Suppressor macrophage (primary cell): ENCODE results near the gene MTHFSD.

ENCODE experiments used
- DNase-seq, 4 experiments: peaks; one replicate each; pipeline ENCODE4 v3.0.0-alpha.2; 2020 to 2022

Gene MTHFSD

DNA sequence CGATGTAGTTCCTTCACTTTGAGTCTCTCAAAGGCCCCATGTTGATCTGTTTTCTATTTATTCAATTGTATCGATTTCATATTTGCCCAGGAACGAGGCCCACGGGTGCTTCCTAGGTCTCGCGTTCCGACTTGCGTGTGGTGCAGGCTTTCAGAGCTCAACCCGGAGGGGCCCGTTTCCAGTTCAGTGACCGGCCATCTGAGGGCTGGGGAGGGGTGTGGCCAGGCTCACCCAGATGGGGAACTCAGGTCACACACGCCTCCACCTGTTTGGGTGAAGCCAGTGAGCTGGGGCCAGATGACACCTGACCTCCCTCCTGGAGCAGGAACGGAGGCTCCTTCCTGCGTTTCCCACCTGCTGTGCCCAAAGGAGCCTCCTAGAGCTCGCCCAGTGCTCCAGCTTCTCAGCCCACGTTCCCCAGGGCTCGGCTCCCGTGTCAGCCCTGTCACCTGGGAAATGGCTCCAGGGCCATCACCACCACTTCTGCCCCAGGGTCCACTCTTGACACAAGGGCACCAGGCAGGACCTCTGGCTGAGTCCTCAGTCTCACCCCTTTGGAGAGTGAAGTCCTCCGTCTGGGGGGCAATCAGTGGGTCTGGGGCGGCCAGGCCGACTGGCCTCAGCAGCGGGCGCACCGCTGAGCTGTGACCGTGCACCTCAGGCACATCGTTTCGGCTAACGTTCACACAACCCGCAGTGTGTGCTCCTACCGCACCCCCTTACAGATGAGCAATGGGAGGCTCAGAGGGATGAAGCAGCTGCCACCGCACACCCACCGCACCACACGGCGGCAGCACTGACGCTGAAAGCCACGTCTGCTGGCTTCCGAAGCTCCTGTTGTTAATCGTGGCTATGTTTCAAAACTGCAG, 26.7 kb downstream of the MTHFSD start:
- no peak for DNase-seq

DNA sequence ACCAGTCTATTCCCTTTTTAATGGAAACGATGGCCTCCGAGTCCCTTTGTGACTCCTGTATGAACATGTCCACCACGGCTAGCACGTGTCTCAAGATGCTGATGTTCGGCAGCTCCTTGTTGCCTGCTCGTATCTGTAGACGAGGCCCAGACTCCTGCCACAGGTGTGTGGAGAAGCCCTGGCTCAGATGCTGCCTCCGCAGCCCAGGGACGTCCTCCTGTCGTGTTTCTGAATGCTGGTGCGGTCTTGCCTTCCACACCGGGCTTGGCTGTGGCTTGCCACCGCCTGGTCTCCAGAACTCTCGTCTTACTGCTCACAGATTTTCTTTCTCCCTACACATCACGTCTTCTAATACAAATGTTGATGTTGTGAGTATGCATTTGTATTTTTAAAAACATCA, 27.7 kb downstream of the MTHFSD start:
- no peak for DNase-seq

DNA sequence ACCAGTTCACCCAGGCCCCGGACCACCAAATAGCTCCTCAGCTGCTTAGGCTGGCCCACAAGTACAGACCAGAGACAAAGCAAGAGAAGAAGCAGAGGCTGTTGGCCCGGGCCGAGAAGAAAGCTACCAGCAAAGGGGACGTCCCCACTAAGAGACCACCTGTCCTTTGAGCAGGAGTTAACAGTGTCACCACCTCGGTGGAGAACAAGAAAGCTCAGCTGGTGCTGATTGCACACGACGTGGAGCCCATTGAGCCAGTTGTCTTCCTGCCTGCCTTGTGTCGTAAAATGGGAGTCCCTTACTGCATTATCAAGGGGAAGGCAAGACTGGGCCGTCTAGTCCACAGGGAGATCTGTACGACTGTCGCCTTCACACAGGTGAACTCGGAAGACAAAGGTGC, 29.3 kb downstream of the MTHFSD start:
- DNase-seq, result no peak

GRCh38 chr16:86524029-86524428, 31.0 kb downstream of the MTHFSD start:
- DNase-seq, result no peak

DNA sequence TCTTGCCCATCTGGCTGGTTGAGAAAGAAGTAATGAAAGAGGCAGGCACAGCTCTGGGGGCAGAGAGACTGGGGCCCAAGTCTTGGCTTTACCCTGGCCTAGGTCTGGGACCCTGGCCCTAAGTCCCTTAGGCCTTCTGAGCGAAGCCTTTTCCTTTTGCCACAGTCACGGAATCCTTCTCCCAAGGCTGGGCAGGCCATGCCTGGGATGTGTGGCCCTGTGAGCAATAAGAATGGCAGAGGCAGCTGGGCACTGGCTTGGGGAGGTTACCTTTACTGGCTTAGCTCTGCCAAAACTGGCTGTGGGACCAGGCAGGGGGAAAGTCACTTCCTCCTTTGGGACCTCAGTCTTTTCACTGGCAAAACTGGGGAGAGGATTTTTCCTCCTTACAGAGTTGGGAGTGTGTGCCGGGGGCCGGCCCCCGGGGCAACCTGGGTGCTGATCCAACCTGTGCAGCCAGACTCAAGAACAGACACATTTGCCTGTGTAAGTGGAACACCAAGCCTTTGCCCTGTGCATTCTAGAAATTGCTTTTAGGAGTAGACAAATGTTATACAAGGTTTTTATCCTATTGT, 31.8 kb downstream of the MTHFSD start:
- no peak for DNase-seq

DNA sequence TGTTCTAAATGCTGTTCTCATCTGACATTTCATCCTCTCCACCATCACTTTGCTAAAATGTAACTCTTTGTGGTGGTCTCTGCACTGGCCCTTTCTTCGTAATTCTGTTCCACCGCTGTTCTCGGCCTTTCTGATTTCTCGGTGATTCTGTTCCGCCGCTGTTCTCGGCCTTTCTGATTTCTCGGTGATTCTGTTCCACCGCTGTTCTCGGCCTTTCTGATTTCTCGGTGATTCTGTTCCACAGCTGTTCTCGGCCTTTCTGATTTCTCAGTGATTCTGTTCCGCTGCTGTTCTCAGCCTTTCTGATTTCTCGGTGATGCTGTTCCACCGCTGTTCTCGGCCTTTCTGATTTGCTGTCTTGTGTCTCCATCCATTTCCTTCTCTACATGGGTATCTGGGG, 32.4 kb downstream of the MTHFSD start:
- no peak for DNase-seq

GRCh38 chr16:86521236-86522197, 33.5 kb downstream of the MTHFSD start:
- no peak for DNase-seq

DNA sequence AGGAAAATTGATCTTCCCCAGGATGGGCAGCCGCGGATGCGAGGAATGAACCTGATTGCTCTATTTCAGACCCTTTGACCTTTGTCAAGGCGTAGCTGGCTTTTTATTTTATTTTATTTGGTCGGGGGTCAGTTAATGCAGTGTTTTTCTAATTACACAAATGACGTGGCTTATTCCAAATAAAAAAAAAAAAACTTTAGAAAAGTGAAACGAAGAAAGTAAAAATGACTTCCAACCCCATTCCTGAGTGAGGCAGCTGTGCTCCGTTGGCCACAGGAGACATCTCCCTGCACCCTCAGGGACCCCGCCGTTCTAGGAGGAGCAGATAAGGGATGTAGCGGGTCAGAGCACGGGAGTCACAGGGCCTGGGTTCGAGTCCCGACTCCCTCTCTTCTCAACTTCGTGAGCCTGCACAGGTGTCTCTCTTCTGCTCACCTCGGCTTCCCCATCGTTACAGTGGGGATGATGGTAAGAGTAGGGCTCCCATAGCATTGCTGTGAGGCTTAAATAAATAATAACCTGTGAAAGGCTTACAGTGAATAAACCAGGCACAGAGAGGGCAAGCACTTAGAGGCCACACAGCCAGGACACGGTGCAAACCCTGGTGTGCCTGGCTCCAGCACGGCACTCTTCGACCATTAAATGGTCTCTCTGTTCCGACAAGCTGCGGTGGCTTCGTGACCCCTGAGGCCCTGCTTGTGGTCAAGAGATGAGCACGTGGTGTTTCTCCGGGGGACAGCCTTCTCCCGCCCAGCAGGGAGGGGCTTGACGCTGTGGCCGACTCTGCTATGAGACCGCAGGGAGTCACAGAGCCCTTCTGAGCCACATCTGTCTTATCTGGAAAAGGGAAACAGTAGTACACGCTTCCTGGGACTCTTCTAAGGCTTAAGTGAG, 34.5 kb downstream of the MTHFSD start:
- no peak for DNase-seq

GRCh38 chr16:86519649-86520316, 35.3 kb downstream of the MTHFSD start:
- DNase-seq, result peak; percentile 59 to 81 (median 72)

DNA sequence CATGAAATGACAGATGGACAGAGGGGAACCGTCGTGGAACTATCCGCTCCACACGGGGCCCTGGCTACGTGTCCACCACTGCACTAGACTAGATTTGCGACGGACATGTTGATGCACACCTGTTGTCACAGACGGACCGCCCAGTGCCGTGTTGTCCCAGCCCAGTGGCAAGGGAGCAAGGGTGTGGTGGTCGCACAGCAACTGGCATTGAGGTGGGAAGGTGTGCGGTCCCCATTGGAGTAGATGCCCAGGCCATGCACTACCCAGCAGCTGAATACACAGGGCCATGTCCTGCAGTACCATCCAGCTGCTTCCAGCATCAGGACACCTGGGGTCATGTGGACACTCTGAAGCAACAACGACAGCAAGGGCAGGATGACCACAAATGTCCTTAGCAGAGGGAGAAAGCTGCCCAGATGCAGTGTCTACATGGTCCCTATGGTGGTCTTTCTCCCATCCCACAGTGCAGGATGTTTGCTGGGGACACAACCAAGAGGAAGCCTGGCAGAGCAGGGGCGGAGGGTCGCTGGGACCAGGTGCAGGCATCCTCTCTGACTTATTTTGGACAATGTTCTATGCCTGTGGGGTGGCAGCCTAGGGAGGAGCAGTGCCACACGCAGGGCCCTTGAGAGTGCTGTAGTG, 35.9 kb downstream of the MTHFSD start:
- DNase-seq, result no peak

DNA sequence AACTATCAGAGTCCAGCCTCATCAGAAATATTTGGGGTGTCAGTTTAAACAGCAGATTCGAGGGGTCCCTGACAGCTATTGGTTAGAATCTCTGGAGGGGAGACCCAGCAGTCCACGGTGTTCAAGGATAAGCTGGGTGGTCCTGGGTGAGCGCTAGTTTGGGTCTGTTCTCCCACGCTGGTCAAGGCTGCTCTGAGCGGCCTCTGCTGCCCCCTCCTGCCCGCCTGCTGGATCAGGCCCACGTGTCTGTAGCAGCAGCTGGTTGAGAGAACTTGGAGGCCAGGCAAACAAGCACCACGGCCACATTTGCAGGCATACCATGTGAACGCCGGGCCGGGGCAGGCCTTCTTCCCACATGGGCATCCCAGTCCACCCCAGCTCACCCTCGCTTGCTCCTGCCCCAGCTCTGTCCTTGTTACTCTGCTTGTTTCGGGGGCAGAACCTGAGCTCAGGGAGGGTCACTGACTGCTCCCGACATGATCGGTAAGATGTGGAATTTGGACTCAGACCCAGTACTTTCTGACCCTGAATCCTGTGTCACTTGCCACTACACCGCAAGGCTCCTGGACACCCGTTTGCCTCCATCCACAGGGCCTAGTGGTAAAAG, 37.3 kb downstream of the MTHFSD start:
- peak; percentile 59 to 75 (median 60) for DNase-seq

- DNase-seq, result no peak
Measured at GRCh38 chr16:86517033-86517432, 38.0 kb downstream of the MTHFSD start.

DNA sequence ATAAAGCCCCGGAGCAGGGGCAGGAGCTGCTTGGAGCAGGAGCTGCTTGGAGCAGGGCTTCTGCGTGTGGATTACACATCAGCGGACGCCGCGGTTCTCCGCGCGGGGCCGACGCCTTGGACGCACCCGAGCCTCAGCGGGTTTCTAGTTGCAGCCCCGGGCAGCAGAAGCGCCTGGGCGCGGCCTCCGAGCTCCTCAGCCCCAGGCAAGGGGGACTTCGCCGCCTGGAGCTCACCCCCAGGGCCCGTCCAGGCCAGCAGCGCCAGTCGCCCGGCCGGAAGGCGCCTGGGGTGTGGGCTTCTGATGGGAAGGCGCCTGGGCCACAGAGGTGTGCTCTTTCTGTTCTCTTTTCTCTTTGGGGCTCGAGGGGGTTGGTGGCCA, 38.4 kb downstream of the MTHFSD start:
- no peak for DNase-seq

GRCh38 chr16:86515777-86516622, 39.0 kb downstream of the MTHFSD start:
- DNase-seq, result no peak

DNA sequence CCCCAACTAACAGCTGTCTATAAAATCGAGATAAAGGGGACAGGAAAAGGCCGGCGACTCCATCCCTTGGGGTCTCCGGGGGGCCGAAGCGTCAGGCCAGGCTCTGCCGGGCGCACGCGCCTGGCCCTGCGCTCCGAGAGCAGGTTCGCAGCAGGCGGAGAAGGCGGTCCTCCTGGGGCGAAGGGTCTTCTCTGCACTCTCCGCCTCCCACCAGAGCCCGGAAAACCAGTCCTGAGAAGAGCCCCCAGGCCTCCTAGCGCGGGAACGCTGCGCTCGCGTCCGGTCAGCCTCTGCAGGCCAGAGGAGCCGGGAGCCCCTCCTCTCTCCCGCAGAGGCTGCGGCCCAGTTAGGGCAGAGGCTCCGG, 39.6 kb downstream of the MTHFSD start:
- DNase-seq, result no peak

DNA sequence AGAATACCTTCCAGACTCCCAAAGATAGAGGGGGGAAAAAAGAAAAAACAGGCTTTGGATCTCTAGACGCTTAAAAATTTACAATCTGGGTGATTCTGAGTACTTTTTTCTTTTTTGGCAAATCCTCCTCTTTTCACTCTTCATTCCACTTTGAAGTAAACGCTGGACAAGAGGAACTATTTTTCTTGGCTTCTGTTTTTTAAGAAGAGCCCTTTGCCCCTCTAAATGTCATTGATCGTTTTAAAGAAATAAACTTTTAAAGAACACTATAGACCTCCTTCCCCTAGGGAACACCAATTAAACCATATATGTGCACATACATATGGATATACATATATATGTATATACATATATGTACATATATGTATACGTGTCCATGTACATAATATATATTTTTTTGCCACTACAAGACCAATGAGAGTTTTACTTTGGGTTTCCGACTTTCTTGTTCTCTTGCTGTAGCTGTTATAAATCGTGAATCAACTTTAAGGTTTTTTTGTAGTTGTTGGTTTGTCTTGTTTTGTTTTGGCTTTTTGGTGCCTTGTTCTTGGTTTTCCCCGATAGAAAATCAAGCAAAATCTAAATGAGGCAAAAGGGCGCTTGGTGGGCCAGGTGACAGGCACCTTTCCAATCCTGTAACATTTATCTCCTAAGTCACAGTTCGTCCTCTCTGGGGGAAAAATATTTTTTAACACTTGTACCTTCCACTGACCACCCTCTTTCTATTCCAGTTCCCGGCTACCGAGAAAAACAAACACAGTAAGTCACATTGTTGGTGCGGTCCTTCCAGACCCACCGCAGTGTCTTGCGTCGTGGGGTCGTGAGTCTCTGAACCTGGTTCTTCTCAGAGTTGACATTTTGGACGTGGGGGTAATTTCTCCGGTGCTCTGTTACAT, 40.3 kb downstream of the MTHFSD start:
- DNase-seq, result no peak

- DNase-seq, result no peak
Measured at GRCh38 chr16:86513471-86514277, 41.4 kb downstream of the MTHFSD start.
